Measurements from ENCODE around the gene KCNRG.
A peak's percentile ranks its signal among the peaks of the same experiment; 100 is the strongest.
"Not testable (repeated sequence)": the region's sequence is repeated elsewhere in the genome, so short reads cannot be mapped to it uniquely, and the experiment has no call there.

KCNRG gene, protein sequence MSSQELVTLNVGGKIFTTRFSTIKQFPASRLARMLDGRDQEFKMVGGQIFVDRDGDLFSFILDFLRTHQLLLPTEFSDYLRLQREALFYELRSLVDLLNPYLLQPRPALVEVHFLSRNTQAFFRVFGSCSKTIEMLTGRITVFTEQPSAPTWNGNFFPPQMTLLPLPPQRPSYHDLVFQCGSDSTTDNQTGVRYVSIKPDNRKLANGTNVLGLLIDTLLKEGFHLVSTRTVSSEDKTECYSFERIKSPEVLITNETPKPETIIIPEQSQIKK

DNA sequence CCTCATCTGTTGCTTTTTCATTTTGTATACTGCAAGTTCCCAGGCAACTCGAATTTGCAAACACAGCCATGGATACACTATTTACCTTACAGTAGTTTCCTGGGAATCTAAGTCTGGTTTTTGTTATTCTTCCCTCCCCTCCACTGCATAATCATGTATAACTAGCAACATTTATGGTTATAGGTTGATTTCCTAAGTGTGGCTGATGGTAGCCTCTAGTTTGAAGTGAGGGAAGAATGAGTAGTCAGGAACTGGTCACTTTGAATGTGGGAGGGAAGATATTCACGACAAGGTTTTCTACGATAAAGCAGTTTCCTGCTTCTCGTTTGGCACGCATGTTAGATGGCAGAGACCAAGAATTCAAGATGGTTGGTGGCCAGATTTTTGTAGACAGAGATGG lies at the start of gene KCNRG:
KCNRG (plus strand) TSS at position 187 of the 400 bp plus-strand sequence; CDS start at position 237, 50 bp downstream.
- no peak for DNase-seq

DNA sequence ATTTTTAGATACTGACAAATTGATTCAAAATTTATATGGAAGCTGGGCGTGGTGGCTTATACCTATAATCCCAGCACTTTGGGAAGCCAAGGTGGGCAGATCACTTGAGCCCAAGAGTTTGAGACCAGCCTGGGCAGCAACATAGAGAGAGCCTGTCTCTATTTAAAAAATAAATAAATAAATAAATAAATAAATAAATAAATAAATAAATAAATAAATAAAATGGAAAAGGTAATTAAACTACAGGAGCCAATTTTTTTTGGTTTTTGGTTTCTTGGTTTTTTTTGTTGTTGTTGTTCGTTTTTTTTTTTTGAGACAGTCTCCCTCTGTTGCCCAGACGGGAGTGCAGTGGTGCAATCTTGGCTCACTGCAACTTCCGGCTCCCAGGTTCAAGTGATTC lies 47.8 kb upstream of the KCNRG start:
- DNase-seq, result no peak

DNA sequence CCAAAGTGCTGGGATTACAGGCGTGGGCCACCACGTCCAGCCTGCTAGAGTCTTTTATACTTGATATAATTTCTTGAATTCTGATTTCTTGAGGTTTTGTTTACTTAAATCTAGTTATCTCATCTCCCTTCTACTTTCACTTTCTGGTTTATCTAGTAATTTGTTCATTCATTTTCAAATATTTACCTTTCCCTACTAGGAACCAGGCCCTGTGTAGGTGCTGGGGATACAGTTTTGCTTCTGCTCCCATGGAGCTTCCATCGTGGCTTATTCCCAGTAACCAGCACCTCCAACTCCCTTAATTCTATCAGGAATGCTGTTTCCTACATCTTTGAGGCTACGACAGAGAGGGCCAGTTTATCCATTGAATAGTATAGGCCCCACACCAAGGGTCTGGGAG lies 42.5 kb upstream of the KCNRG start:
- no peak for DNase-seq

DNA sequence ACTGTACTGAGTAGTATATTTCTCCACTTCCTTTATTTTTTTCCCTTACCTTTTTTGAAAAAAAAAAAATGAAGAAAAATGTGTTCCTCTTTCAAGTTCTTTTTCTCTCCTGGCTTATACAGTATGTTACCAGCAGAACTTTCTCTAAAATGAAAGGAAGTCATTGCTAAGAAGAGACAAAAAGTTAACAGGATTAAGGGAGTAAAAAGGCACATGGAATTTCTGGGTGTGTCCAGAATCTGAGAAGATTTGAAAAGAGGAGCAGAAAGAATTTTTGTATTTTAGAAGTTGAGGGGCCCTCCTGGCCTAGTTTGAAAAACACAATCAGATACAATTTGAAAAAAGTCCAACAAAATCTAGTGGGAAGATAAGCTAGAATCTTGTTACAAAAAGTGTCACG lies 39.4 kb upstream of the KCNRG start:
- no peak for DNase-seq

DNA sequence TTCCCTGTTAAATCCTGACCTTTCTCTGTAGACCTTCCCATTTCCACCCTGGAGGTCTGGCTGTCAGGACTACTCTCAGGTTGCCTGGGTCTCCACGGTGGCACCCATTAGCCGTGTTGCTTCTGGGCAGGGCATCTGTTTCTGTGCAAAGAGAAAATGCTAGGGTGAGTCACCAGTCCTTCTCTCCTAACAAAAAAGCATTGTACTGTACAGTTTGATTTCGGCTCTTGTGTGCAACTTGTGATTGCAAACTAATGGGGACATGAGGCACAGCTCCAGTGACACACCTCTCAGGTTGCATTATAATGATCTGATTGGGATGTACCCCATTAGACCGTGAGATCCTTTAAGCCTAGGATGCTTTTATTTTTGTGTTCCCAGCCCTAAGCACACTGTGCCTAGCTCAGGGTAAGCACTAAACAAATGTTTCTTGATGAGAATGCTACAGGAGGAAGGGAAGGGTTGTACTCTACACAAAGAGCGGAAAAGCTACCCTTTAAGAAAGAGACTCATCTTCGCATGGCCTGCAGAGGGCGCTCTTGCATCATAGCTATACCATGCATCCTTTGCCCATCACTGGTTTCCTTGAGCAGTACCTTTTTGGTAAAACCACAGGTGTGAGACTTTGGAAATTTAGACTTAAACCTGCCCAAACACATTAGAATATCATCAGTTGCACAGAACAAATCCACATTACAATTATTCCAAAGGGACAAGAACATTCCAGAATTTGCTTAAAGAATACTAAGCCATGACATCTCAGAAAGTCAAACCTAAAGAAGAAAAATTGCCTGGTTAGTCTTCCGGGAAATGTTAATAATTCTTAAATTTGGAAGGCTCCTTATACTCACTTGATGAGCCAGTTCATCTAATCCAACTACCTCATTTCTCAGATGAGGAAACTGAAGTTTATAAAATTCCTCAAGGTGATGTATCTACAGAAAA lies 38.7 kb upstream of the KCNRG start:
- DNase-seq, result no peak

DNA sequence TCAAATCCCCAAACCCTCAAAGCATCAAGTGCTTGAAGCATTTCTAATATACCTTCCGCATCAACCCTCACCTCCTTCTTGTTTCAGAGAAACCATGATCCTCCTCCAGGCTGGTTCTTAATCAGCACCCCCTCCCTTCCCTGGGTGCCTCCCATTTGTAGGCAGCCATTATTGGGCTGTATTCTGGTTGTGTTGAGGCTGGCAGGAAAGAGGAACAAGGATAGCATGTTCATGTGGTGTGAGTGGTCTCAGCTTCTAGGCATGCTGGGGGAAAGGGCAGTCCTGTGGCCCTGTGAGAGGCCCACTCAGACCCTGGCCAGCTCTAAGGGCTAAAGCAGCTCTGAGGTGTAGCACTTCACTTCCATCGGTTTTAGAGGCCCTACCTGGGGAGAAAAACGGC lies 37.3 kb upstream of the KCNRG start:
- DNase-seq, result no peak

DNA sequence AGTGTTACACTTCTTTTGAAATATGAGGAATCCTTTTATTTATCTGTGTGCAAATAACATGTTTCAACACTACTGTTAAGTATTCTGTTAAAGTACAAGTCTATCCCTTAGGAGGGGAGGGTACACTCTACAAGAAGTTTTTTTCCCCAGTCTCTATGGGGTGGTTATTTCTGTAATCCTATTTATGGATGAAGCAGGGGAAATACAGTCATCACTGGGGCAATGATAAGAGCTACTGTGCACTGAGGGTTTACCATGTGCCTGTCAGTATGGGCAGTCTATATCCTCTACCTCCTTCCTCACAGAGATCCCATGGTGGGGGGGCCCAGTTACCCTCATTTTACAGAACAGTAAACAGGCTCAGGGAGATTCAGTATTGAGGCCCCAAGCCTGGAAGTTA lies 35.0 kb upstream of the KCNRG start:
- DNase-seq, result no peak

DNA sequence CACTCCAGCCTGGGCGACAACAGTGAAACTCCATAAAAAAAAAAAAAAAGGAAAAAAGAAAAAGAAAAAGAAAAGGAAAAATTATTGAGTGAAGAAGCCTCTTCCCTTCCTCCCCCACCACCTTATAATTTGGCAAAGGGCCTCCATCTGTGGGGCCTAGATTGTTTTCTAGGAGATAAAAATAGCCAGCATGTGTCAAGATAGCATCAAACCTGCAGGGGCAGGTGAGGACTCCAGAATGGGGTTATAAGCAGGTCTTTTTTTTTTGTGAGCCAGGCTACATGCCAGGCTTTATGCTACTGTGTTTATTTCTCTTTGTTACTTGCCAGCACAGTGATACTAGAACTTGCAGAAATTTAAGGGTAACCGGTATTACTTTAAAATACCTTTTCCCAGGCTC lies 30.1 kb upstream of the KCNRG start:
- DNase-seq, result no peak

DNA sequence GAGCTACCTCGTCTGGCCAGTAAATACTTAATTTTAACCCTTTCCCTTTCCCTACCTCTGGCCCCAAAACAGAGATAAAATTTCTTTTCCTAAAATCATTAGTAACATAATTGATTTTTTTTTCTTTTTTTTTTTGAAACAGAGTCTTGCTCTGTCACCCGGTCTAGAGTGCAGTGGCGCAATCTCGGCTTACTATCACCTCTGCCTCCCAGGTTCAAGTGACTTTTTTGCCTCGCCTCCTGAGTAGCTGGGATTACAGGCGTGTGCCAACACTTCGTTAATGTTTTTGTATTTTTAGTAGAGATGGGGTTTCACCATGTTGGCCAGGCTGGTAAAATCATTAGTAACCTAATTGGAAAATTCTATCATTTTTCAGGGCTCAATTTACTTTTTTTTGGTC lies 28.8 kb upstream of the KCNRG start:
- DNase-seq, result no peak

DNA sequence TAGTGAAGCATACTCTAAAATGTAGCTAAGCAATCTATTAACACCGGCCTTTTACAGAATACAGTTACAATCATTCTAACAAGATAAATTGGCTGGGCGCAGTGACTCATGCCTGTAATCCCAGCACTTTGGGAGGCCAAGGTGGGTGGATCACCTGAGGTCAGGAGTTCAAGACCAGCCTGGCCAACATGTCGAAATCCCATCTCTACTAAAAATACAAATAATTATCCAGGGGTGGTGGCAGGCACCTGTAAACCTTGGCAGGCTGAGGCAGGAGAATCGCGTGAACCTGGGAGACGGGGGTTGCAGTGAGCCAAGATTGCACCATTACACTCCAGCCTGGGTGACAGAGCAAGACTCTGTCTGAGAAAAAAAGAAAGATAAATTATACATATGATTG lies 24.6 kb upstream of the KCNRG start:
- not testable (repeated sequence) for DNase-seq

DNA sequence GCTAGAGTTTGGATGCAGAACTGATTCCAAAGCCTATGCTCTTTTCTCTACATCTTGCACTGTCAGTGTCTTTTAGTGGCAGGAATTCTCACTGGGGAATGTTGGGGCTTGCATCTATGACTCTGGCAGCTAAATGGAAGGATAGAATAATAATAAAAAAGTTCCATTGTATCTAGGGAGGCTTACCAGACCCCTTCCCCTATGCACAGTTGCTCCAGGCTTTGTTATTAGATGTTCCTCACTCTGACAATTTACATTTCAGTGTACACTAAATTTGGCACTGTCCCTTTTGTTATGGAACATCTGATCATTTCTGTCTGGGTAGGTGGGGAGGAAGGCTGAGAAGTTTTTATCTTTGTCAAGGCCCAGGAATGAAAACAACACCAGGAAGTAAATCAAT lies 22.1 kb upstream of the KCNRG start:
- no peak for DNase-seq

DNA sequence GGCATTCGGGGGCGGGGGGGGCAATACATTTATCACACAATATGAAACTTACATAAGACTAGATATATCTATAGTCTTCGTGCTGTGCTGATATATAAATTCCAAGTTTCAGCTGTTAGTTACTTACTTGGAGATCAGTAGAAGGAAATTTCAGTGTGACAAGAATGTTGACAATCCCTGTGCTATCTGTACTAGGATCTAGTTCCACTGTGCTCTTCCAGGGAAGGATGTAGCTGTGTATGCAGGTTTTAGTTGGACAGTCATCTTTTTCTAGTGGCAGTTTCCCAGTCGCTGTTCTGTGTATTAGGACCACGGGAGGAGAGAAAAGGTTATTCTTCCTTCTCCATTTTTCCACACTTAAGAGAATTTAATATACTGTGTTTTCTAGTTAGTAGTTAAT lies 21.6 kb upstream of the KCNRG start:
- no peak for DNase-seq

DNA sequence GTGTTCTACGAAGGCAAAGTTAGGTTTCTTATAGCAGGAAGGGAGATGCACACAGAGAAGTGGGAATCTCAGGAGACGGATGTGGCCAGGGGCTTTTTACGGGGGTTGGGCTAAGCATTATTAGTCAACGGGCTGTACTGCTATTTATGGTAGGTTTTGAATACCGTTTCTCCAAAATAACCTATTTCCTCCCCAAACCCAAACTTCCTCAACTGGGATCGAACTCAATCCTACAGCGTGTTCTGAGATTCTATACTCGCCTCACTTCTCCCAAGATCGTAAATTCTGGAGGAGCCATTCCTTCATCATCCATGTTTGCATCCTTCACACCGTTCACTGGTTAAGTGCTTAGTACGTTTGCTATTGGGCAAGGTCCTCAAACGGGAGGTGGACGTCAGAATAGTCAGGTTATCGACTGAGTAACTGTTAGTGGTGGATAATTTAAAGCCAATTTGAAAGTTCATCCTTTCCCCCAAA lies 19.6 kb upstream of the KCNRG start:
- no peak for DNase-seq

DNA sequence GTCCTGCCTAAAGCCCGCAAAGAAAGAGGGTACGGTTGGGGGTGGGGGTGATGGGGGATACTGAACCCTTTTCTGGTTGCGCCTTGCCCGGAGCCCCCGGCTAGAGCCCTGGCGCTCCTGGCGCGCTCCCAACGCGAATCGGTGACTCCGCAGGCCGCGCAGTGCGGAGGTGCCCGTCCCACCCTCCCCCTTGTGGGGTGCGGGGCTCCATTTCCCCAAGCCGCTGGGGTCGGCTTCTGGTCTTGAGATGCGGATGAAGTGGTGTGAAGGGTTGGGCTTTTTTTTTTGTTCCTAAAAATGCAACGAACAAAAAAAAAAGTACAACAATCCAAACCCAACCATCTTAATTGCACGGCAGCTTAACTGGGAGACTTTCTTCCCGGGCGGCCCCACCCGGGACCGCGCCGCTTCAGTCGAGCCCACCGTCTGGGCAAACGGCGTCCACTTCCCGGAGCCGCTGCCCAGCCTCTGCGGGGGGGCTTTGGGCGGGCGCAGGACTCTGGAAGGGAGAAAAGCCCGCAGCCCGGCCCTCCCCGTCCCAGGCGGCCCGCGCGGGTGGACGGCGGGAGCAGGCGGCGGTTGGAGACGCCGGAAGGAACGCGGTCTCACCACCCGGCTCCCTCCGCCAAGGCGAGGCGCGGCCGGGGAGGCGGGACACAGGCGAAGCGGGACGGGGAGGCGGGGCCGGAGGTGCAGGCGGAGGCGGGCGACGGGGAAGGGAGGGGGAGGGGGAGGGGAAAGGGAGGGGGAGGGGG lies 18.9 kb upstream of the KCNRG start:
- DNase-seq, result peak; percentile 94

DNA sequence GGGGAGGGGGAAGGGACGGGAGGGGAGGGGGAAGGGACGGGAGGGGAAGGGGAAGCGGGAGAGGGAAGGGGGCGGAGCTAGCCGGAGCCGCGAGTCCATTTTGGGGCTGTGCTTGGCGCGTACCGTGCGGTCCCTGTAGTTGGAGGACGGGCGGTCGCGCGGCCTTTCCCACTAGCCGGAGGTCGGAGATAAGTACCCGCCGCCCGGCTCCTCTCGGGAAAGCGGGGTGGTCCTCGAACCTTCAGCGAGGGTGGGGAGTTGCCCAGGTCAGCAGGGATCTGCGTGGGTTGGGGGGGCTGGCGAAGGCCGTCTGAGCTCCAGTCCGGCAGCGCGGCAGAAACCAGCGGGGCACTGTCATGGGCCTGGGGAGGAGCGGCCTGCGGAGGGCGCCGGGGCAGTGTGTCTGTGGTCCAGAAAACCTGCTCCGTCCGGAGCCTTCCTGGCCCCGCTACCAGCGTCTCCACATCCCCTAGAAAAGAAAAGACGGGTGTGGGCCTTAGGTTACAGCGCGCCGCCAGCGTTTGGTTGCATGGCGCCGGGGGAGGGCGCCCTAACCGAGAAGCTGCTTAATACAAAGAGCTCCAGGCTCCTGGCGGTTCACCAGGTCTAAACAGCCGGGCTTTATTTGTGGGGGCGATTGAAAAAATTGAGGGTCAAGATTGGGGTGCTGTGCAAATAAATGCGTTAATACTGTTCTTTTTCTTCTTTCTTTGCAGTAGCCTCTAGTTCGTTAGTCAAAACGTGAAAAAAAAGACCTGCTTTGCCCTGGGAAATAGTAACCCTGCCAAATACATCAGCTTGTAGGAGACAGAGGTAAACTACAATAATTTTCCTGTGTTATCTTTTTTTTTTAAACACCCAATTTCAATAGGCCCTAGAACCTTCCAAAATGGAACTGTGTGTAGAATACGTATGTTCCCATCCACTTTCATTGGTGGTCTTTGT lies 18.0 kb upstream of the KCNRG start, which contains the start of gene TRIM13:
TRIM13 (plus strand) TSS at position 92 of the 945 bp plus-strand sequence. CDS start 14,899 bp downstream, outside the sequence.
- DNase-seq, result peak; percentile 92

DNA sequence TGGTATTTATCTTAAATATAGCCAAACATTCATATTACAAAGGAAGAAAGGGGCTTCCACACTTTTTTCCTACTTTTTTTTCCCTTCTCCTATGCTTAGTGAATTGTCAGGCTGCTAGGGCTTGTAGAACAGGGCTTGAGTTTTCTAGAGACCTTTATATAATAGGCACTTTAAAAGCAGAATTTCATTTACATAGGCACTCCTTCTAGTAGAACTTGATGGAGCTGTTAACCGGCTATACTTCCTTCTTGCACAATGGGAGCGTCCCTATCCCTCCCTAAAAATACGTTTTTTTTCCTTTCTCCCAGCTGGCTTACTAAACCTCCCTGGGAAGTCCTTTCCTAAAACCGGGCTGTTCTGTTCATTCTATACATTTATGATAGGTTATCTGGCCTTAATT lies 17.3 kb upstream of the KCNRG start:
- DNase-seq, result no peak

DNA sequence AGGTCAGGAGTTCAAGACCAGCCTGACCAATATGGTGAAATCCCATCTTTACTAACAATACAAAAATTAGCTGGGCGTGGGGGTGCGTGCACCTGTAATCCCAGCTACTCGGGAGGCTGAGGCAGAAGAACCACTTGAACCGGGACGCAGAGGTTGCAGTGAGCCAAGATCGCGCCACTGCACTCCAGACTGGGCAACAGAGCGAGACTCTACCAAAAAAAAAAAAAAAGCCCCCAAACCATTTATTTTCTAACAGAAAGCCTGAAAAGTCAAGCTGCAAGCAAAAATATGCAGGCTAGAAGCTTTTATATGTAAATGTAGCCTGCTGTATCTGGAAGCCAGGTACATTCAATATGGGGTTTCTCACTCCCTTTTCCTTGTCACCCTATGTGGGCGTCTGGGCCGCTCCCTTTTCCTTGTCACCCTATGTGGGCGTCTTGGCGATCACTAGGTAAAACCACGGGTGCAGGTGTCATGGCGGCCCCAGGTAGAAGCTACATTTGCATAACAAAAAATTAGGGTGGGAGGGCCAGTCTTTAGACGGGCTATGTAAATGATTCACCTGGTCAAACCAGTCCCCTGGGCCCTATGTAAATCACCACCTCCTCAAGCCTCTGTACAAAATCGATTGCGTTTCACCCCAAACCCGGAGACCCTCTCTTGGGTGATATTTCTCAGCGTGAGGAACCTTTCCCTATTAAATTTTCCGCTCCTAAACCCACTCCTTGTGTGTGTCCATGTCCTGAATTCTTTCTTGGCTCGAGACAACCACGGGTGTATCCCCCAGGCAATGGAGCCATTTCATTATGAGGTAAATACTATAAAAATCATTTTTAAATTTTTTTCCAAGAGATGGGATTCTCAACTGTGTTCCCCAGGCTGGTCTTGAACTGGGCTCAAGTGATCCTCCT lies 16.3 kb upstream of the KCNRG start:
- DNase-seq, result no peak

DNA sequence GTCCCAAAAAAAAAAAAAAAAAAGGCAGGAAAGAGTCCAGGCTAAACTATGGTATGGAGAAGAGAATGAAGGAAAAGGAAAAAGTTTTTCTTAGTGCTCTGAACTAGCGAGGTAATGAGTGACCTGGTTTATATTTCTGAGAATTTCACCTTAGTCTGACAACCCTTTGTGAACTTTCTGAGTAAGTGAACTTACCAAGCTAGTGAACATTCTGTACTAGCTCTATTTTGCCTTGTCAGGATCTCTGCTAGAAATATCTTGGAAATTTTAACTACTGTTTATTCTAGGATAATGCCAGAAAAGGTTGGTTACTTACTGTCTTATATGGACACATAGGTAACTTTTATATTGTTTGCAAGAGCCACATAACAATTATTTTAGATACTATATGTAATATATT lies 14.0 kb upstream of the KCNRG start:
- DNase-seq, result no peak

DNA sequence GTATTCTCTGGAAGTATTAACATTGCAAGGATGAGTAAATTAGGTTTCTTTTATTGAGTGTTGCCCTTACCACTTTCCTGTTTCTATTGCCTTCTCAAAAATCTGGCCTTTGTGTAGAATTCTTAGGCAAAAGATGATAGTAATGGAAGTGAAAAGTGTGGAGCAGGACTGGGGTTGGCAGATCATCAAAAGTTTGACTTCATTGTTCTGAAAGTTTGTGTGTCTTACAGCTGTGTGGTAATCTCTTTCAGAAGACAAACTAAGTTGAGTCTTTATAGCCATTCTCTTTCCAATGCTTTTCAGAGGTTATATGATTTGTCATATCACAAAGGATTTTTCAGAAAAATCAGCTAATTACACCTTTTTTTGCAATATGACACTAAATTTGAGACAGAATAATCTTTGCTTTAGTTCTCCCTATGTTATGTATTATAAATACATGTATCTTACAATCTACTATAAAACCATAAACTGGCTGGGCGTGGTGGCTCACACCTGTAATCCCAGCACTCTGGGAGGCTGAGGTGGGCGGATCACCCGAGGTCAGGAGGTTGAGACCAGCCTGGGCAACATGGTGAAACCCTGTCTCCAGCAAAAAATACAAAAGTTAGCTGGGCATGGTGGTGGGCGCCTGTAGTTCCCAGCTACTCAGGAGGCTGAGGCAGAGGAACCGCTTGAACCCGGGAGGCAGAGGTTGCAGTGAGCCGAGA lies 8.7 kb upstream of the KCNRG start:
- no peak for DNase-seq

DNA sequence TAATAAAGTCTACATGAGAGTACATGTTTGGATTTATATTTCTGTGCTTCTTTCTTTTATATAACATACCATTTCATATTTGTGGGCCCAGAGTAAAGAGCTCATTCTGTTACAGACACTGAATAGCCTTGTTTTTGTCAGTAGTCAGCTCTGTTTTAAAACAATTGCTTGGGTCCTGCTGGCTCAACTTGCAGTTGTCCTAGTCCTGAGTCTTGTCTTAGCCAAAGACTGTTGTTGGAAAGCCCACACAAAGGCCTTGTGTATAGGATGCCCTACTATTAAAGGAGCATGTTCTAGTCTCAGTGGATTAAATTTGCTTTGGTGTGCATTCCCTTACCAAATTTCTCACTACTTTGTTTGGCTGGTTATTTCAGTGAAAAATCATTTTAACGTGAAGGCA lies 3.8 kb upstream of the KCNRG start:
- no peak for DNase-seq
